B cell (primary cell): ENCODE results near the gene RPP14. TPM values are rescaled to one million over a fixed set of nuclear protein-coding genes. Genes with fewer than 3 reads are reported as not detected.
A peak's percentile ranks its signal among the peaks of the same experiment; 100 is the strongest.

Experiments used
- ATAC-seq: fragments of 200-7000 bp; cut with Tn5 transposase; one replicate; pipeline ENCODE4 v1.10.0; 2021; ENCODE audit warnings: low read depth, mild to moderate bottlenecking, moderate number of reproducible peaks, moderate library complexity
- CTCF ChIA-PET: fragments of 350-600 bp; sonication (Branson Sonifier 250); formaldehyde crosslinking; loops from one replicate; lab custom pipeline; 2021; ENCODE audit warnings: antibody characterized with exemption, inconsistent platforms; lab: Charles Lee
- POLR2A ChIA-PET: fragments of 350-600 bp; sonication (Branson Sonifier 250); formaldehyde crosslinking; loops from one replicate; lab custom pipeline; 2021; ENCODE audit warnings: antibody characterized with exemption; lab: Charles Lee
- DNase-seq: peaks from one replicate; pipeline ENCODE4 v3.0.0; 2013
- H2AFZ ChIP-seq: 2 replicates; pipeline ENCODE4 v1.6.1; 2012; ENCODE audit warnings: mild to moderate bottlenecking, low read depth, low read length; ENCODE audit not compliant: insufficient read depth, poor library complexity, severe bottlenecking
- H3K27ac ChIP-seq, 2 donors: 1 replicate in 1 of 2; 2 replicates in 1 of 2; pipeline ENCODE4 v1.5.1; 2012 to 2013; ENCODE audit warnings: low read length in 2 of 2, mild to moderate bottlenecking in 2 of 2, moderate library complexity in 1 of 2
- H3K27me3 ChIP-seq, 4 experiments: fragments of 200-600 bp in 1 of 4; sonication (generic) in 1 of 4; replicated peaks in 1 of 4; 1 replicate in 2 of 4; 2 replicates in 2 of 4; pipeline versions ENCODE4 v1.6.1 to v1.7.0; 2013 to 2016; ENCODE audit warnings: low read length in 3 of 4, mild to moderate bottlenecking in 2 of 4, mixed read lengths in 1 of 4, moderate library complexity in 1 of 4; ENCODE audit not compliant: insufficient read depth in 4 of 4, control insufficient read depth in 3 of 4; ENCODE audit errors: control extremely low read depth in 1 of 4
- H3K36me3 ChIP-seq, 2 experiments: replicated peaks in 1 of 2; 1 replicate in 1 of 2; 2 replicates in 1 of 2; pipeline versions ENCODE4 v1.6.1 to v1.7.1; 2013; ENCODE audit warnings: low read length in 1 of 2; ENCODE audit not compliant: insufficient read depth in 2 of 2, control insufficient read depth in 1 of 2; ENCODE audit errors: control extremely low read depth in 1 of 2, extremely low read depth in 1 of 2
- H3K4me1 ChIP-seq, 2 donors: fragments of 200-600 bp in 1 of 2; sonication (generic) in 1 of 2; 1 replicate in 1 of 2; 2 replicates in 1 of 2; pipeline versions ENCODE4 v1.5.1 to v1.6.1; 2013 to 2017; ENCODE audit warnings: low read length in 2 of 2; ENCODE audit not compliant: control insufficient read depth in 2 of 2, insufficient read depth in 2 of 2
- H3K4me2 ChIP-seq: replicated peaks from 2 replicates; pipeline ENCODE3; 2012; ENCODE audit warnings: mild to moderate bottlenecking, low read depth, low read length; ENCODE audit not compliant: poor library complexity, severe bottlenecking
- H3K4me3 ChIP-seq, 5 experiments: fragments of 200-600 bp in 1 of 5; sonication (generic) in 1 of 5; 1 replicate in 3 of 5; 2 replicates in 2 of 5; pipeline versions ENCODE4 v1.5.1 to v1.7.0; 2011 to 2016; ENCODE audit warnings: low read length in 4 of 5, mild to moderate bottlenecking in 4 of 5, low read depth in 2 of 5, control low read depth in 1 of 5, moderate library complexity in 1 of 5; ENCODE audit not compliant: insufficient read depth in 1 of 5; ENCODE audit errors: control extremely low read depth in 1 of 5, extremely low read depth in 1 of 5
- H3K79me2 ChIP-seq: fragments of 200-600 bp; sonication (generic); one replicate; pipeline ENCODE4 v1.6.0; 2016; ENCODE audit warnings: low read length; ENCODE audit not compliant: control insufficient read depth, insufficient read depth
- H3K9ac ChIP-seq: fragments of 200-600 bp; sonication (generic); 2 replicates; pipeline ENCODE4 v1.6.1; 2017; ENCODE audit warnings: mild to moderate bottlenecking, low read length, moderate library complexity
- H3K9me3 ChIP-seq, 3 donors: one replicate each; pipeline versions ENCODE4 v1.6.1 to v1.7.1; 2013; ENCODE audit warnings: low read length in 2 of 3; ENCODE audit not compliant: control insufficient read depth in 2 of 3, insufficient read depth in 1 of 3; ENCODE audit errors: control extremely low read depth in 1 of 3
- H4K20me1 ChIP-seq: 2 replicates; pipeline ENCODE4 v1.6.0; 2012; ENCODE audit warnings: mild to moderate bottlenecking, low read length; ENCODE audit not compliant: insufficient read depth, control insufficient read depth, poor library complexity, severe bottlenecking
- H3K27ac Mint-ChIP-seq: one replicate; pipeline ENCODE4 v1.8.0; 2021; ENCODE audit warnings: mixed read lengths
- H3K27me3 Mint-ChIP-seq: one replicate; pipeline ENCODE4 v1.8.0; 2021; ENCODE audit warnings: mixed read lengths
- H3K4me1 Mint-ChIP-seq: one replicate; pipeline ENCODE4 v1.8.0; 2021; ENCODE audit warnings: mixed read lengths
- H3K4me3 Mint-ChIP-seq: one replicate; pipeline ENCODE4 v1.8.0; 2021; ENCODE audit warnings: mixed read lengths
- H3K9me3 Mint-ChIP-seq: one replicate; pipeline ENCODE4 v1.8.0; 2022; ENCODE audit warnings: mixed read lengths; ENCODE audit not compliant: insufficient read depth
- EZH2 ChIP-seq: IDR thresholded peaks from 2 replicates; pipeline ENCODE4 v1.6.1; 2012; ENCODE audit warnings: borderline replicate concordance, low read depth, mild to moderate bottlenecking, moderate library complexity, low read length; ENCODE audit not compliant: insufficient read depth, poor library complexity, severe bottlenecking
- WGBS: methylation state at CpG from one replicate; pipeline ENCODE4 v1.1.5; 2013; ENCODE audit warnings: missing lambda C conversion rate; ENCODE audit not compliant: insufficient coverage; 5-methylcytosine and 5-hydroxymethylcytosine counted together
- intact Hi-C: fragments of 100-400 bp; cut with micrococcal nuclease; formaldehyde crosslinking; loops from one replicate; pipeline ENCODE4 v1.10.0; 2022
- polyA plus RNA-seq: library from polyadenylated mRNA; depleted of rRNA; stranded (reverse); fragments of >200 nt; gene quantifications from 2 replicates; pipeline ENCODE4 v1.2.3, GENCODE V29; 2012
- small RNA-seq: library from RNA; depleted of rRNA; stranded (forward); fragments of <200 nt; gene quantifications from one replicate; pipeline ENCODE3, GENCODE V24; 2012; ENCODE audit warnings: low replicate concordance, low read depth; ENCODE audit not compliant: insufficient read length
- total RNA-seq, 2 donors: library from RNA; stranded (reverse); fragments of 120-200 nt in 1 of 2; gene quantifications; 1 replicate in 1 of 2; 2 replicates in 1 of 2; pipeline versions ENCODE4 v1.2.3 to v1.2.4, GENCODE V29; 2013 to 2022
- TF ChIP-seq, protein P1 (sequence below): fragments of 200-600 bp; IDR thresholded peaks from one replicate; pipeline ENCODE4 v1.8.0; 2022; ENCODE audit warnings: antibody characterized with exemption, mild to moderate bottlenecking

The RPP14 gene
- total and polyA plus RNA-seq, 2 donors (not counting 1 experiment from before 2014, with no cell fraction given) = 4.7 to 17.9 TPM

DNA sequence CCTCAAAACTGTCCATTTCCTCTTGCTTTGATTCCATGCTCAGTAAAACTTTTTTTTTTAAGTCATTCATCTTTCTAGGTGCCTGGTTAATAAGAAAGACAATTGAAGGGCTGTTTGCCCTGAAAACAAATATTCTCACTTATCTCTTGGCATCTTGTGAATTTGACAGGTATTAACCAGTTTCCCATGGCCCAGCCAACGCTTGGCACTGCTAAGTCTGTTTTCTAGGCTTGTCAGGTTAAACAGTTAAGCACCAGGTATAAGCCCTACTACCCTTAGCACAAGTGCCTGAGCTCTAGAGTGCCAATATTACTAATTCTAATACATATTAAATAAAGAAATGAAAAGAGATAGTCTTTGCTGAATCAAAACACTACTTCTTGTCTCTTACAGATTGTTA lies 63.0 kb downstream of the RPP14 start:
- Mint-ChIP-seq H3K4me3 (no peak overlapping the region), H3K4me1 (peaks cover 41% of the 10 kb centered on the region), H3K27me3 (no peaks in the 10 kb centered on the region), H3K27ac (peak overlapping the region; percentile 73), H3K9me3 (no peaks in the 10 kb centered on the region)
- Histone ChIP-seq H3K4me2 (no peak overlapping the region), H3K36me3 (peaks cover 0 to 30% of the 10 kb centered on the region in 2 experiments), H2AFZ (no peak overlapping the region), H3K4me1 (peaks cover 16 to 26% of the 10 kb centered on the region in 2 donors), H3K4me3 (no peak overlapping the region), H4K20me1 (peaks cover 38% of the 10 kb centered on the region), H3K27ac (peak overlapping the region in 1 of 2 donors; percentile 53), H3K27me3 (no peaks in the 10 kb centered on the region), H3K9me3 (no peaks in the 10 kb centered on the region), H3K9ac (no peak overlapping the region), H3K79me2 (peaks cover 96% of the 10 kb centered on the region)
- DNase-seq (no peak), ATAC-seq (no peak)
- TF ChIP-seq EZH2 = no peak
- TF ChIP-seq, protein P1, sequence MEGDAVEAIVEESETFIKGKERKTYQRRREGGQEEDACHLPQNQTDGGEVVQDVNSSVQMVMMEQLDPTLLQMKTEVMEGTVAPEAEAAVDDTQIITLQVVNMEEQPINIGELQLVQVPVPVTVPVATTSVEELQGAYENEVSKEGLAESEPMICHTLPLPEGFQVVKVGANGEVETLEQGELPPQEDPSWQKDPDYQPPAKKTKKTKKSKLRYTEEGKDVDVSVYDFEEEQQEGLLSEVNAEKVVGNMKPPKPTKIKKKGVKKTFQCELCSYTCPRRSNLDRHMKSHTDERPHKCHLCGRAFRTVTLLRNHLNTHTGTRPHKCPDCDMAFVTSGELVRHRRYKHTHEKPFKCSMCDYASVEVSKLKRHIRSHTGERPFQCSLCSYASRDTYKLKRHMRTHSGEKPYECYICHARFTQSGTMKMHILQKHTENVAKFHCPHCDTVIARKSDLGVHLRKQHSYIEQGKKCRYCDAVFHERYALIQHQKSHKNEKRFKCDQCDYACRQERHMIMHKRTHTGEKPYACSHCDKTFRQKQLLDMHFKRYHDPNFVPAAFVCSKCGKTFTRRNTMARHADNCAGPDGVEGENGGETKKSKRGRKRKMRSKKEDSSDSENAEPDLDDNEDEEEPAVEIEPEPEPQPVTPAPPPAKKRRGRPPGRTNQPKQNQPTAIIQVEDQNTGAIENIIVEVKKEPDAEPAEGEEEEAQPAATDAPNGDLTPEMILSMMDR = no peak
- CTCF ChIA-PET = interaction anchor here (2.2 kb wide), 1 partner anchor 62 kb away, joined by 7 read pairs; the partner anchor contains the start of genes HTD2 and RPP14
- intact Hi-C loops = no loop called here
- WGBS = no CpG with 5 or more reads among the region's 1 CpG
- POLR2A ChIA-PET = interaction anchor here (0.6 kb wide), 1 partner anchor 36 kb away, joined by 5 read pairs; no protein-coding TSS in a partner anchor

Small RNAs within 50 kb of the gene (small RNA-seq; reads per million reads assigned to genes)
- gene AC098479.1 = not detected

Other genes starting within 250 kb of the RPP14 start
- 0.39 and 1.1 TPM in 2 replicates for gene DNASE1L3, start 95.3 kb upstream of the RPP14 start, total RNA-seq
- gene DNASE1L3, start 95.3 kb upstream of the RPP14 start, polyA plus RNA-seq = 0.66 and 2.6 TPM in 2 replicates
- 22.2 and 24.2 TPM in 2 replicates for gene ABHD6, start 68.5 kb upstream of the RPP14 start, total RNA-seq
- 4.5 and 6.0 TPM in 2 replicates for gene ABHD6, start 68.5 kb upstream of the RPP14 start, polyA plus RNA-seq
- 8.8 and 9.3 TPM in 2 replicates for gene HTD2, start 275 bp downstream of the RPP14 start, total RNA-seq
- gene HTD2, start 275 bp downstream of the RPP14 start, polyA plus RNA-seq = 4.2 and 6.3 TPM in 2 replicates
- 104 and 109 TPM in 2 replicates for gene PXK, start 26.6 kb downstream of the RPP14 start, total RNA-seq
- gene PXK, start 26.6 kb downstream of the RPP14 start, polyA plus RNA-seq = 46.8 and 57.4 TPM in 2 replicates
- 59.0 and 67.2 TPM in 2 replicates for gene PDHB, start 127.6 kb downstream of the RPP14 start, total RNA-seq
- gene PDHB, start 127.6 kb downstream of the RPP14 start, polyA plus RNA-seq = 20.5 and 21.7 TPM in 2 replicates
- gene KCTD6, start 185.9 kb downstream of the RPP14 start, total RNA-seq = 14.6 and 16.8 TPM in 2 replicates
- 7.4 and 12.5 TPM in 2 replicates for gene KCTD6, start 185.9 kb downstream of the RPP14 start, polyA plus RNA-seq
- gene ACOX2, start 230.9 kb downstream of the RPP14 start, total RNA-seq = not detected in 2 replicates
- not detected in 2 replicates for gene ACOX2, start 230.9 kb downstream of the RPP14 start, polyA plus RNA-seq